Measurements from ENCODE around the gene EVA1A. TPM values are rescaled to one million over a fixed set of nuclear protein-coding genes. Genes with fewer than 3 reads are reported as not detected.

Gene EVA1A
- polyA plus RNA-seq, 1 donor (not counting 4 experiments of a cell fraction or from before 2014, with no cell fraction given) = 11.5 TPM

GRCh38 chr2:75526842-75527241 is 33.9 kb downstream of the EVA1A start:
- dilution Hi-C loops (cut with MboI; ENCODE audit: extremely low pct_ligation_motif_present, low sequenced_read_pairs) = no loop called here
- H4K20me1 ChIP-seq (ENCODE audit: control insufficient read depth, extremely low read depth, insufficient read depth, low read length) = peaks cover 4% of the 10 kb centered on the region
- FAIRE-seq (peak; percentile 5), DNase-seq (ENCODE audit: low read depth, low spot score) (no peak)
- no peak for TF ChIP-seq EZH2 (IDR thresholded peaks at IDR 0.05; ENCODE audit: low read length)
- no peak for TF ChIP-seq CTCF (optimal IDR thresholded peaks at IDR 0.05 in 1 of 3, IDR thresholded peaks at IDR 0.05 in 1 of 3, conservative IDR thresholded peaks at IDR 0.05 in 1 of 3; ENCODE audit: extremely low read depth in 1 of 3, insufficient read depth in 2 of 3, low read length in 3 of 3)
- no peak overlapping the region for H3K4me3 ChIP-seq (ENCODE audit: control insufficient read depth in 2 of 3, extremely low read depth in 1 of 3, insufficient read depth in 2 of 3, low read depth in 1 of 3, low read length in 3 of 3)
- H3K9ac ChIP-seq (ENCODE audit: control insufficient read depth, extremely low read depth, insufficient read depth, low read length) = no peak overlapping the region
- H3K27me3 ChIP-seq (ENCODE audit: control insufficient read depth, extremely low read depth, insufficient read depth, low read length) = no peaks in the 10 kb centered on the region
- no peaks in the 10 kb centered on the region for H3K9me1 ChIP-seq (ENCODE audit: control insufficient read depth, extremely low read depth, insufficient read depth, low read length)
- H3K79me2 ChIP-seq (ENCODE audit: control insufficient read depth, insufficient read depth, low read length) = peaks cover 14% of the 10 kb centered on the region
- H3K27ac ChIP-seq (ENCODE audit: control insufficient read depth, insufficient read depth, low read length) = no peak overlapping the region
- no peak overlapping the region for H2AFZ ChIP-seq (ENCODE audit: control insufficient read depth, low read length)
- peaks cover 56% of the 10 kb centered on the region for H3K4me1 ChIP-seq (ENCODE audit: control insufficient read depth, extremely low read depth, insufficient read depth, low read length)
- H3K4me2 ChIP-seq (ENCODE audit: control insufficient read depth, extremely low read depth, insufficient read depth, low read depth, low read length) = no peak overlapping the region
- H3K9me3 ChIP-seq (ENCODE audit: control insufficient read depth, low read depth, low read length) = no peaks in the 10 kb centered on the region
- no peaks in the 10 kb centered on the region for H3K36me3 ChIP-seq (ENCODE audit: control insufficient read depth in 2 of 2, extremely low read depth in 1 of 2, insufficient read depth in 2 of 2, low read length in 2 of 2)

GRCh38 chr2:75525434-75526310 is 35.1 kb downstream of the EVA1A start:
- no peak overlapping the region for H3K9ac ChIP-seq (ENCODE audit: control insufficient read depth, extremely low read depth, insufficient read depth, low read length)
- no peak overlapping the region for H2AFZ ChIP-seq (ENCODE audit: control insufficient read depth, low read length)
- peaks cover 56% of the 10 kb centered on the region for H3K4me1 ChIP-seq (ENCODE audit: control insufficient read depth, extremely low read depth, insufficient read depth, low read length)
- no peak overlapping the region for H3K27ac ChIP-seq (ENCODE audit: control insufficient read depth, insufficient read depth, low read length)
- peaks cover 11% of the 10 kb centered on the region for H3K79me2 ChIP-seq (ENCODE audit: control insufficient read depth, insufficient read depth, low read length)
- dilution Hi-C loops (cut with MboI; ENCODE audit: extremely low pct_ligation_motif_present, low sequenced_read_pairs) = no loop called here
- no peaks in the 10 kb centered on the region for H3K27me3 ChIP-seq (ENCODE audit: control insufficient read depth, extremely low read depth, insufficient read depth, low read length)
- FAIRE-seq (peak; percentile 90), DNase-seq (ENCODE audit: low read depth, low spot score) (no peak)
- no peaks in the 10 kb centered on the region for H3K36me3 ChIP-seq (ENCODE audit: control insufficient read depth in 2 of 2, extremely low read depth in 1 of 2, insufficient read depth in 2 of 2, low read length in 2 of 2)
- H3K4me2 ChIP-seq (ENCODE audit: control insufficient read depth, extremely low read depth, insufficient read depth, low read depth, low read length) = peak overlapping the region; percentile 65
- no peaks in the 10 kb centered on the region for H3K9me3 ChIP-seq (ENCODE audit: control insufficient read depth, low read depth, low read length)
- peaks cover 4% of the 10 kb centered on the region for H4K20me1 ChIP-seq (ENCODE audit: control insufficient read depth, extremely low read depth, insufficient read depth, low read length)
- H3K9me1 ChIP-seq (ENCODE audit: control insufficient read depth, extremely low read depth, insufficient read depth, low read length) = no peaks in the 10 kb centered on the region
- TF ChIP-seq EZH2 (IDR thresholded peaks at IDR 0.05; ENCODE audit: low read length) = no peak
- no peak for TF ChIP-seq CTCF (optimal IDR thresholded peaks at IDR 0.05 in 1 of 3, IDR thresholded peaks at IDR 0.05 in 1 of 3, conservative IDR thresholded peaks at IDR 0.05 in 1 of 3; ENCODE audit: extremely low read depth in 1 of 3, insufficient read depth in 2 of 3, low read length in 3 of 3)
- H3K4me3 ChIP-seq (ENCODE audit: control insufficient read depth in 2 of 3, extremely low read depth in 1 of 3, insufficient read depth in 2 of 3, low read depth in 1 of 3, low read length in 3 of 3) = no peak overlapping the region
